Measurements from ENCODE around the gene ABCA1. TPM values are rescaled to one million over a fixed set of nuclear protein-coding genes. Genes with fewer than 3 reads are reported as not detected.

The ABCA1 gene
- total RNA-seq, 4 donors from 2014 or later = 101 to 182 (median 151) TPM

DNA sequence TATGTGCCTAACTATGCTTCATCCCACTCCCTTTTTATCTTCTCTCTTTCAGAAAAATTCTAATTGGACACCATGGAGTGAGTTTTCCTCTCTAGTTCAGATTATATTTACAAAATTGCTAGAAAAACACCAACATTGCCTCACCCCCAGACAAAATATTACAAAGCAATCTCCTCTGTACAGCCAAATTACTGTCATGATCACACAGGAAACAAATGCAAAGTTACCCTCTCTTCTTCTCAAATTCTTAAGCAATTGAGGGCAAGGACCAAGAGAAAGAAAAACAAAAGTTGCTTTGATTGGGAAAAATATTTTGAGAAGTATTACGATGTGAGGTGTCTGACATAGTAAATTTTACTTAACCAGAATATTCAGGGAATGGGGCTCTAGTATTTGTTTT is 30.8 kb upstream of the ABCA1 start:
- TF ChIP-seq, protein P1, sequence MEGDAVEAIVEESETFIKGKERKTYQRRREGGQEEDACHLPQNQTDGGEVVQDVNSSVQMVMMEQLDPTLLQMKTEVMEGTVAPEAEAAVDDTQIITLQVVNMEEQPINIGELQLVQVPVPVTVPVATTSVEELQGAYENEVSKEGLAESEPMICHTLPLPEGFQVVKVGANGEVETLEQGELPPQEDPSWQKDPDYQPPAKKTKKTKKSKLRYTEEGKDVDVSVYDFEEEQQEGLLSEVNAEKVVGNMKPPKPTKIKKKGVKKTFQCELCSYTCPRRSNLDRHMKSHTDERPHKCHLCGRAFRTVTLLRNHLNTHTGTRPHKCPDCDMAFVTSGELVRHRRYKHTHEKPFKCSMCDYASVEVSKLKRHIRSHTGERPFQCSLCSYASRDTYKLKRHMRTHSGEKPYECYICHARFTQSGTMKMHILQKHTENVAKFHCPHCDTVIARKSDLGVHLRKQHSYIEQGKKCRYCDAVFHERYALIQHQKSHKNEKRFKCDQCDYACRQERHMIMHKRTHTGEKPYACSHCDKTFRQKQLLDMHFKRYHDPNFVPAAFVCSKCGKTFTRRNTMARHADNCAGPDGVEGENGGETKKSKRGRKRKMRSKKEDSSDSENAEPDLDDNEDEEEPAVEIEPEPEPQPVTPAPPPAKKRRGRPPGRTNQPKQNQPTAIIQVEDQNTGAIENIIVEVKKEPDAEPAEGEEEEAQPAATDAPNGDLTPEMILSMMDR (IDR thresholded peaks at IDR 0.05; ENCODE audit: low read depth) = no peak

DNA sequence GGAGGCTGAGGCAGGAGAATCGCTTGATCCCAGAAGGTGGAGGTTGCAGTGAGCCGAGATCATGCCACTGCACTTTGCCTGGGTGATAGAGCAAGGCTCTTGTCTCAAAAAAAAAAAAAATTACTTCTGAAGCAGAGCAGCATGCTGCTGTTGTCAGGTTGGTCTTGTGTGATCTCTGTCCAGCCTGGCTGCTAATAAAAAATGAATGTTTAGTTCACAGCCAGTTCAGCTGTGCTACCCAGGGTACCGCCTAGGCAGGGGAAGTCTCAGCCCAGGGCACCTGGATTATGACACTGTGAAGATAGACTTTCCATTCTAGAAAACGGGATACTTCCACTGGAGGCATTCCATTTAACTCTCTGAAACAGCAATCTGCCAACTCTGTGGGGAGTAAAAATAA is 23.5 kb upstream of the ABCA1 start:
- TF ChIP-seq, protein P1 (IDR thresholded peaks at IDR 0.05; ENCODE audit: low read depth) = no peak

DNA sequence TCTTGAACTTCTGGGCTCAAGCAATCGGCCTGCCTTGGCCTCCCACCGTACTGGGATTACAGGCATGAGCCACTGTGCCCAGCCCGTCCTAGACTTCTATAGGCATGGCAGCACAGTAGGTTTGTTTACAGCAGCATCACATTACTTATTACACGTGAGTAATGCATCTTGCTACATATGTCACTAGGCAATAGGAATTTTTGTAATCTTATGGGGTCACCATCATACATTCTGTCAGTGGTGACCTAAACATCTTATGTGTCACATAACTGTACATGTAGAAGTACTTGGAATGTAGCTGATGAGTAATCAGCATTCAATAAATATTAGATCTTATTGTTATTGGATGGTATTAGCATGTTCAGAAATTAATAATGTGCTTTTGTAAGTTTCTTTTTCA is 22.9 kb upstream of the ABCA1 start:
- TF ChIP-seq, protein P1 (IDR thresholded peaks at IDR 0.05; ENCODE audit: low read depth) = no peak

DNA sequence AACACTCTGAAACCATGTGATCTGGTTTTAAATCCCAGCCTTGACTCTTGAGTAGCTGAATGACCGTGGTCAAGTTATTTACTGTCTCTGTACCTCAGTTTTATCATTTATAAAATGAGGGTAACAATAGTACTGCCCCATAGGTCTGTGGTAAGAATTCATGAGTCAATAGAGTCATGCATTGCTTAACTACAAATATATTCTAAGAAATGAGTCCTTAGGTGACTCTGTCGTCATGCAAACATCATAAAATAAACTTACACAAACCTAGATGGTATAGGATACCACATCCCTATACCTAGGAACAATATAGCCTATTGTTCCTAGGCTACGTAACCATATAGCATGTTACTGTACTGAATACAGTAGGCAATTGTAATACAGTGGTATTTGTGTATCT is 20.3 kb upstream of the ABCA1 start:
- TF ChIP-seq, protein P1 (IDR thresholded peaks at IDR 0.05; ENCODE audit: low read depth) = no peak

DNA sequence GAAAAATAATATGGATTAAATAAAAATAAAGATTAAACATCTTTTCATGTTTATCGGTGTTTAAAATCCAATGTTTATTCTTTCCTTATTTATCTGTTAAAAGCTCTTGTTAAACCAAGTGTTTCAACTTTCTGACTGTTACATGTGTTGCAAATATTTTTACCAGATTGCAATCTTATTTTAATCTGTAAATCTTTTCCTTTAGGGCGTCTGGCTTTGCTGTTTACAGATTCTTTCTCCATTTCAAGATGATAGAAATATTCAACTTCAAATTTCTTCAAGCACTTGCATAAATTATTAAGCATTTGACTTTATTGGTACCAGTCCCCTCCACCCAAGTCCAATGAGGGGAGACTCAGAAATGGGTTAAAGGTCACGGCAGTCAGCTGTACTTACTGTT is 16.9 kb upstream of the ABCA1 start:
- TF ChIP-seq, protein P1 (IDR thresholded peaks at IDR 0.05; ENCODE audit: low read depth) = no peak

DNA sequence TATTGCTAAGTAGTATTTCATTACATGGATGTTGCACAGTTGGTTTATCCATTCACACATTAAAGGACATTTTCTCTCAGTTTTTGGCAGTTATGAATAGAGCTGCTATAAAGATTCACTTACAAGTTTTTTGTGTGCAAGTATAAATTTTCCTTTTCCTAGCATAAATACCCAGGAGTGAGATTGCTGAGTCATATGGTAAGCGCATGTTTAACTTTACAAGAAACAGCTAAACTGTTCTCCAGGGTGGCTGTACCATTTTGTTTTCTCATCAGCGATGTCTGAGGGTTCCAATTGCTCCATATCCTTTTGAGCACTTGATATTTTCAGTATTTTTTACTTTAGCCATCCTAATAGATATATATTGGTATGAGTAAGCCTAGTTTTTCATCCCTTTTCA is 16.4 kb upstream of the ABCA1 start:
- TF ChIP-seq, protein P1 (IDR thresholded peaks at IDR 0.05; ENCODE audit: low read depth) = no peak

DNA sequence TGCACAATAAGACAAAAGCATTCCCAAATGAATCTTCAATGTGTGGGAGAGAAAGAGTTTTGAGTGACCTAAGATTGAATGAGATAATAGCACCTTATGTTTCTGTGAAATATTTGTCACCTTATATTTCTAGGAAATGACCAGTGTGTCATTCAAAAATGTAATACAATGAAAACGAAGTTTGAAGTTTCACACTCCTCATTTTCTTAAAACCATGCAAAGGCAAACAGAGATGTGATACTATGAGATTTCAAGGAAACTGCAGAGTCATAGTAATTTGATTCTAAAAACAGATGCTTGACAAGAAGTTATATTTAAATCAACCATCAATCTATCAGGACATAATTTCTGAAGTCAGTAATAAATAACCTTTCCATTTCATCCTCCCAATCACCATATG is 13.6 kb upstream of the ABCA1 start:
- TF ChIP-seq, protein P1 (IDR thresholded peaks at IDR 0.05; ENCODE audit: low read depth) = no peak
